Measurements from ENCODE around the gene SGSM1. TPM values are rescaled to one million over a fixed set of nuclear protein-coding genes. Genes with fewer than 3 reads are reported as not detected.
A peak's percentile ranks its signal among the peaks of the same experiment; 100 is the strongest.

The SGSM1 gene
- total RNA-seq, 1 experiment from 2014 or later, result 5.1 TPM

GRCh38 chr22:24893341-24894070 lies 87.5 kb downstream of the SGSM1 start:
- DNase-seq (ENCODE audit: low read depth, low spot score) (no peak), ATAC-seq (no peak)
- no peaks in the 10 kb centered on the region for H3K36me3 ChIP-seq (ENCODE audit: control insufficient read depth in 1 of 2, insufficient read depth in 2 of 2, low read length in 2 of 2)
- TF ChIP-seq POLR2AphosphoS5 (IDR thresholded peaks at IDR 0.05; ENCODE audit: low read depth, low read length), result no peak
- TF ChIP-seq SP1 (IDR thresholded peaks at IDR 0.05; ENCODE audit: low read depth), result no peak
- TF ChIP-seq SIN3A (IDR thresholded peaks at IDR 0.05; ENCODE audit: low read depth), result no peak
- no peak for TF ChIP-seq EGR1 (IDR thresholded peaks at IDR 0.05; ENCODE audit: low read depth)
- TF ChIP-seq EZH2 (IDR thresholded peaks at IDR 0.05), result no peak
- POLR2A ChIA-PET, result no interaction called here
- no TSS peak for BruUV-seq (replicated peaks)
- H3K79me2 ChIP-seq (ENCODE audit: insufficient read depth, low read length), result no peaks in the 10 kb centered on the region
- H2AFZ ChIP-seq (ENCODE audit: low read depth, low read length, poor library complexity, severe bottlenecking), result no peak overlapping the region
- intact Hi-C loops (cut with micrococcal nuclease), result no loop called here
- H3K4me3 ChIP-seq (replicated peaks in 1 of 2; ENCODE audit: low read depth in 1 of 2, low read length in 2 of 2), result no peak overlapping the region
- RAD21 ChIA-PET (ENCODE audit: low non-redundant PET in 1 of 2, low total read pairs in 2 of 2, uncharacterized antibody in 2 of 2, unreplicated experiment in 2 of 2), result no interaction called here
- CTCF ChIA-PET, result no interaction called here
- H3K9me3 ChIP-seq (ENCODE audit: control insufficient read depth in 1 of 2, insufficient read depth in 1 of 2, low read depth in 1 of 2, low read length in 2 of 2), result no peaks in the 10 kb centered on the region
- H3K9ac ChIP-seq (ENCODE audit: low read length), result no peak overlapping the region
- no peaks in the 10 kb centered on the region for H4K20me1 ChIP-seq (ENCODE audit: insufficient read depth)
- H3K27me3 ChIP-seq (ENCODE audit: insufficient read depth, low read length), result no peaks in the 10 kb centered on the region
- H3K9me2 ChIP-seq (ENCODE audit: insufficient read depth), result no peaks in the 10 kb centered on the region
- H3K4me1 ChIP-seq (ENCODE audit: control insufficient read depth in 1 of 2, insufficient read depth in 2 of 2, low read length in 2 of 2), result peaks cover 24 to 25% of the 10 kb centered on the region in 2 experiments
- peak overlapping the region; percentile 73 for H3K27ac ChIP-seq (ENCODE audit: low read depth, low read length)
- peak overlapping the region; percentile 68 for H3K4me2 ChIP-seq (ENCODE audit: low read length)

- Histone ChIP-seq H3K4me2 (ENCODE audit: low read length) (peak overlapping the region; percentile 68), H3K4me3 (replicated peaks in 1 of 2; ENCODE audit: low read depth in 1 of 2, low read length in 2 of 2) (peak overlapping the region; percentile 24 to 27)
- TF ChIP-seq SRF (IDR thresholded peaks at IDR 0.05; ENCODE audit: low read depth) (no peak), REST (IDR thresholded peaks at IDR 0.05; ENCODE audit: low read depth) (no peak), CTCF (IDR thresholded peaks at IDR 0.05 in 2 of 3, conservative IDR thresholded peaks at IDR 0.05 in 1 of 3; ENCODE audit: borderline replicate concordance in 1 of 3, insufficient read depth in 1 of 3, low read depth in 2 of 3, low read length in 2 of 3) (no peak), RAD21 (IDR thresholded peaks at IDR 0.05; ENCODE audit: low read depth) (no peak), POLR2A (IDR thresholded peaks at IDR 0.05; ENCODE audit: borderline replicate concordance, extremely low read depth, insufficient read depth, insufficient read length) (no peak), ZBTB33 (IDR thresholded peaks at IDR 0.05; ENCODE audit: extremely low read depth, insufficient replicate concordance, low read length) (peak; percentile 48)
These were observed 88.4 kb downstream of the SGSM1 start for GRCh38 chr22:24894220-24894975.

More at GRCh38 chr22:24894220-24894975, 88.4 kb downstream of the SGSM1 start:
- intact Hi-C loops (cut with micrococcal nuclease), result no loop called here
- peak; percentile 95 for ATAC-seq
- H3K27me3 ChIP-seq (ENCODE audit: insufficient read depth, low read length), result no peaks in the 10 kb centered on the region
- peak overlapping the region; percentile 68 for H2AFZ ChIP-seq (ENCODE audit: low read depth, low read length, poor library complexity, severe bottlenecking)
- no peaks in the 10 kb centered on the region for H4K20me1 ChIP-seq (ENCODE audit: insufficient read depth)
- H3K27ac ChIP-seq (ENCODE audit: low read depth, low read length), result peak overlapping the region; percentile 73
- ChIA-PET POLR2A (no interaction called here), RAD21 (ENCODE audit: low non-redundant PET in 1 of 2, low total read pairs in 2 of 2, uncharacterized antibody in 2 of 2, unreplicated experiment in 2 of 2) (no interaction called here), CTCF (no interaction called here)
- no peaks in the 10 kb centered on the region for H3K36me3 ChIP-seq (ENCODE audit: control insufficient read depth in 1 of 2, insufficient read depth in 2 of 2, low read length in 2 of 2)
- DNase-seq (ENCODE audit: low read depth, low spot score), result peak; percentile 89
- H3K9me2 ChIP-seq (ENCODE audit: insufficient read depth), result no peaks in the 10 kb centered on the region
- peaks cover 24 to 25% of the 10 kb centered on the region in 2 experiments for H3K4me1 ChIP-seq (ENCODE audit: control insufficient read depth in 1 of 2, insufficient read depth in 2 of 2, low read length in 2 of 2)
- H3K79me2 ChIP-seq (ENCODE audit: insufficient read depth, low read length), result no peaks in the 10 kb centered on the region
- peak overlapping the region; percentile 37 for H3K9ac ChIP-seq (ENCODE audit: low read length)
- no peaks in the 10 kb centered on the region for H3K9me3 ChIP-seq (ENCODE audit: control insufficient read depth in 1 of 2, insufficient read depth in 1 of 2, low read depth in 1 of 2, low read length in 2 of 2)
- BruUV-seq (replicated peaks), result no TSS peak
